Cortex of kidney (tissue), 1 donor: ENCODE data around the gene NINJ2.

Experiments
- DNase-seq: peaks from one replicate; lab custom pipeline; 2025; lab: John Stamatoyannopoulos, UW

Gene NINJ2

GRCh38 chr12:527729-528128 is 135.5 kb downstream of the NINJ2 start:
- no peak for DNase-seq

GRCh38 chr12:527241-527640 is 136.0 kb downstream of the NINJ2 start:
- no peak for DNase-seq

GRCh38 chr12:526089-526488 is 137.2 kb downstream of the NINJ2 start:
- no peak for DNase-seq

- no peak for DNase-seq
Observed at GRCh38 chr12:524167-524951, 138.9 kb downstream of the NINJ2 start.

DNA sequence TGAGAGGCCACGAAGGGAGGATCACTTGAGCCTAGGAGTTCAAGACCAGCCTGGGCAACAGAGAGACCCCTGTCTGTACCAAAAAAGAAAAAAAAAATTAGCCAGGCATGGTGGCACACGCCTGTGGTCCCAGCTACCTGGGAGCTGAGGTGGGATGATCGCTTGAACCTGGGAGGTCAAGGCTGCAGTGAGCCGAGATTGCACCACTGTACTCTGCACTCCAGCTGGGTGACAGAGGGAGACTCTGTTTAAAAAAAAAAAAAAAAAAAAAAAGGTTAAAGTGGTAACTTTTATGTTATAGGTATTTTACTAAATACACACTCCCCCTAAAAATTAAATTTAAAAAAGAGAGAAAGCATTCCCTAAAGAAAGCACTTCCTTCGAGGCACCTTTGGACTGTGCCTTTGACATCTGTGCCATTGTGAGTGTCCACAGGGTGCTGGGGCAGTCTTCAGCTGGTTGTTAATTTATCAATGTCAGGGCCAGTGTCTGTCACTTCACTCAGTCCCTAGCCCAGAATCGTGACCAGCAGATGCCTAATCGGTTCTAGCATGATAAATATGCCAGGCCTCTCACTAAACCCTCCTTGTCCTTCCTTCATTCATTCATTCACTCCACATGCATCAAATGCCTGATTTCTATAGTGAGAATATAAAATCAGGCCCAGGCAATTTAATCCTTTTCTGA is 140.4 kb downstream of the NINJ2 start:
- no peak for DNase-seq

- no peak for DNase-seq
Observed at GRCh38 chr12:520119-520518, 143.1 kb downstream of the NINJ2 start.

GRCh38 chr12:517538-517937 is 145.7 kb downstream of the NINJ2 start:
- DNase-seq, result no peak
